Esophagus muscularis mucosa (tissue), 4 donors: Measurements from ENCODE around the gene LAMA5. TPM values are rescaled to one million over a fixed set of nuclear protein-coding genes. Genes with fewer than 3 reads are reported as not detected.

Experiments
- DNase-seq: peaks from one replicate; pipeline ENCODE4 v3.0.0-alpha.2; 2017; ENCODE audit errors: extremely low spot score
- H3K27ac ChIP-seq, 4 donors: fragments of 200-600 bp; sonication (generic); replicated peaks in 1 of 4; 1 replicate in 3 of 4; 2 replicates in 1 of 4; pipeline ENCODE4 v1.5.1; 2016 to 2019; ENCODE audit warnings: mild to moderate bottlenecking in 1 of 4
- H3K27me3 ChIP-seq, 4 donors: fragments of 200-600 bp; sonication (generic); one replicate each; pipeline versions ENCODE4 v1.5.1 to v1.6.0; 2016 to 2019
- H3K36me3 ChIP-seq, 4 donors: fragments of 200-600 bp; sonication (generic); one replicate each; pipeline ENCODE4 v1.5.1; 2016 to 2019
- H3K4me1 ChIP-seq, 4 donors: fragments of 200-600 bp; sonication (generic); one replicate each; pipeline ENCODE4 v1.5.1; 2016 to 2019
- H3K4me3 ChIP-seq, 4 donors: fragments of 200-600 bp; sonication (generic); 1 replicate in 2 of 4; 2 replicates in 2 of 4; pipeline ENCODE4 v1.5.1; 2016 to 2019; ENCODE audit warnings: mild to moderate bottlenecking in 4 of 4, moderate library complexity in 1 of 4
- H3K9me3 ChIP-seq, 4 donors: fragments of 200-600 bp; sonication (generic); 1 replicate in 3 of 4; 2 replicates in 1 of 4; pipeline ENCODE4 v1.5.1; 2016 to 2019
- CTCF ChIP-seq, 3 experiments: fragments of 200-600 bp in 2 of 3; fragments of 450-650 bp in 1 of 3; sonication (generic) in 2 of 3; IDR thresholded peaks; one replicate each; pipeline ENCODE4 v1.5.1; 2017 to 2019; ENCODE audit warnings: antibody characterized with exemption in 3 of 3, mild to moderate bottlenecking in 2 of 3, moderate library complexity in 1 of 3
- EP300 ChIP-seq: sonication (generic); formaldehyde crosslinking; IDR thresholded peaks from one replicate; pipeline ENCODE4 v1.6.1; 2017; ENCODE audit warnings: antibody characterized with exemption
- POLR2A ChIP-seq: fragments of 450-650 bp; IDR thresholded peaks from one replicate; pipeline ENCODE4 v1.6.1; 2017; ENCODE audit warnings: antibody characterized with exemption, moderate library complexity, mild to moderate bottlenecking, low read depth
- POLR2AphosphoS5 ChIP-seq, 2 donors: sonication (generic); formaldehyde crosslinking; IDR thresholded peaks; one replicate each; pipeline ENCODE4 v1.6.1; 2017; ENCODE audit warnings: antibody characterized with exemption in 2 of 2
- WGBS: methylation state at CpG from one replicate; pipeline ENCODE4 v1.1.5; 2018; 5-methylcytosine and 5-hydroxymethylcytosine counted together
- intact Hi-C: fragments of 100-400 bp; cut with DNase I; formaldehyde crosslinking; loops from one replicate; pipeline ENCODE4 v1.15.1; 2023
- total RNA-seq, 4 donors: library from RNA; depleted of rRNA; stranded (reverse); fragments of >200 nt; gene quantifications; one replicate each; pipeline versions ENCODE4 v1.1.0 to v1.2.1, GENCODE V29; 2016

Gene LAMA5
- total RNA-seq, 4 donors from 2014 or later: 70.1 to 257 (median 150) TPM

- H3K36me3 ChIP-seq: peaks cover 20 to 50% (median 44%) of the 10 kb centered on the region in 4 donors
- intact Hi-C loops: loop anchor here (2.0 kb wide), 1 partner anchor 50 kb away; no protein-coding TSS in a partner anchor
- TF ChIP-seq POLR2A (no peak), POLR2AphosphoS5 (IDR thresholded peaks at IDR 0.05) (no peak), CTCF (IDR thresholded peaks at IDR 0.05) (no peak), EP300 (no peak)
- H3K27ac ChIP-seq: peak overlapping the region; percentile 95 to 99 (median 98)
- H3K4me1 ChIP-seq: peaks cover 27 to 54% (median 41%) of the 10 kb centered on the region in 4 donors
- no peaks in the 10 kb centered on the region for H3K27me3 ChIP-seq
- 6% methylated on average over 8 of the region's 39 CpGs for WGBS
- H3K9me3 ChIP-seq: no peaks in the 10 kb centered on the region
- no peak for DNase-seq
- H3K4me3 ChIP-seq: peak overlapping the region; percentile 77 to 99 (median 86)
Measured at GRCh38 chr20:62303062-62303339, 64.1 kb downstream of the LAMA5 start.

- WGBS: 0% methylated on average over 50 of the region's 81 CpGs
- Histone ChIP-seq H3K4me1 (peaks cover 27 to 54% (median 39%) of the 10 kb centered on the region in 4 donors), H3K9me3 (no peaks in the 10 kb centered on the region), H3K4me3 (peak within 1 kb of the TSS; percentile 77 to 99 (median 86)), H3K27ac (peak within 1 kb of the TSS; percentile 95 to 99 (median 98)), H3K27me3 (no peaks in the 10 kb centered on the region), H3K36me3 (peaks cover 15 to 50% (median 42%) of the 10 kb centered on the region in 4 donors)
- TF ChIP-seq EP300: no peak
- TF ChIP-seq POLR2AphosphoS5 (IDR thresholded peaks at IDR 0.05): peak; percentile 91 to 93
- peak; percentile 39 for TF ChIP-seq POLR2A
- TF ChIP-seq CTCF (IDR thresholded peaks at IDR 0.05): peak in 2 of 3 experiments; percentile 98 to 99
- peak; percentile 98 for DNase-seq
- intact Hi-C loops: loop anchor here (2.0 kb wide), 1 partner anchor 50 kb away; no protein-coding TSS in a partner anchor
Measured at GRCh38 chr20:62302341-62303061, 64.6 kb downstream of the LAMA5 start, which contains the start of gene ADRM1. ADRM1 (plus strand) TSS chr20:62302997; CDS start chr20:62303569, 572 bp downstream.

GRCh38 chr20:62301773-62302340 lies 65.3 kb downstream of the LAMA5 start:
- peaks cover 27 to 47% (median 38%) of the 10 kb centered on the region in 4 donors for H3K4me1 ChIP-seq
- no peaks in the 10 kb centered on the region for H3K27me3 ChIP-seq
- intact Hi-C loops: loop anchor here (2.0 kb wide), 2 partner anchors 51 to 83 kb away; no protein-coding TSS in a partner anchor
- H3K4me3 ChIP-seq: peak overlapping the region; percentile 77 to 99 (median 86)
- TF ChIP-seq EP300 (no peak), POLR2AphosphoS5 (IDR thresholded peaks at IDR 0.05) (peak; percentile 74 to 77), CTCF (IDR thresholded peaks at IDR 0.05) (peak; percentile 80 to 93 (median 93)), POLR2A (no peak)
- WGBS: 7% methylated on average over 17 of the region's 24 CpGs
- H3K27ac ChIP-seq: peak overlapping the region; percentile 95 to 99 (median 98)
- H3K9me3 ChIP-seq: no peaks in the 10 kb centered on the region
- H3K36me3 ChIP-seq: peaks cover 9 to 47% (median 41%) of the 10 kb centered on the region in 4 donors
- DNase-seq: peak; percentile 97

- DNase-seq: no peak
- intact Hi-C loops: loop anchor here (2.0 kb wide), 1 partner anchor 84 kb away; no protein-coding TSS in a partner anchor
- no peaks in the 10 kb centered on the region for H3K9me3 ChIP-seq
- H3K36me3 ChIP-seq: peaks cover 2 to 47% (median 41%) of the 10 kb centered on the region in 4 donors
- TF ChIP-seq CTCF (IDR thresholded peaks at IDR 0.05) (no peak), POLR2AphosphoS5 (IDR thresholded peaks at IDR 0.05) (no peak), POLR2A (no peak), EP300 (no peak)
- H3K4me3 ChIP-seq: no peak overlapping the region
- H3K27me3 ChIP-seq: no peaks in the 10 kb centered on the region
- peaks cover 27 to 41% (median 34%) of the 10 kb centered on the region in 4 donors for H3K4me1 ChIP-seq
- peak overlapping the region in 3 of 4 donors; percentile 95 to 99 (median 98) for H3K27ac ChIP-seq
- WGBS: 87% methylated on average over 11 of the region's 11 CpGs
Measured at GRCh38 chr20:62301111-62301668, 65.9 kb downstream of the LAMA5 start.
